CD14-positive monocyte (primary cell): ENCODE results near the gene KSR2. TPM values are rescaled to one million over a fixed set of nuclear protein-coding genes. Genes with fewer than 3 reads are reported as not detected.

Experiments
- DNase-seq, 3 donors: peaks; one replicate each; pipeline ENCODE4 v3.0.0-alpha.2; 2011 to 2022
- H2AFZ ChIP-seq: 2 replicates; pipeline ENCODE4 v1.6.0; 2012; ENCODE audit warnings: mild to moderate bottlenecking, low read depth, low read length, inconsistent platforms; ENCODE audit not compliant: insufficient read depth, poor library complexity, severe bottlenecking
- H3K27ac ChIP-seq, 2 donors: 1 replicate in 1 of 2; 2 replicates in 1 of 2; pipeline ENCODE4 v1.5.1; 2012 to 2013; ENCODE audit warnings: low read length in 2 of 2, control low read depth in 1 of 2, inconsistent platforms in 1 of 2, low read depth in 1 of 2, mild to moderate bottlenecking in 1 of 2
- H3K27me3 ChIP-seq, 2 donors: one replicate each; pipeline versions ENCODE4 v1.6.0 to v1.6.1; 2011 to 2013; ENCODE audit warnings: low read length in 2 of 2; ENCODE audit not compliant: control insufficient read depth in 2 of 2, insufficient read depth in 2 of 2
- H3K36me3 ChIP-seq, 2 donors: replicated peaks in 1 of 2; 1 replicate in 1 of 2; 2 replicates in 1 of 2; pipeline versions ENCODE4 v1.5.1 to v1.6.1; 2012 to 2013; ENCODE audit warnings: low read length in 2 of 2, control low read depth in 1 of 2, inconsistent platforms in 1 of 2, mild to moderate bottlenecking in 1 of 2; ENCODE audit not compliant: insufficient read depth in 2 of 2, control insufficient read depth in 1 of 2
- H3K4me1 ChIP-seq, 2 donors: 1 replicate in 1 of 2; 2 replicates in 1 of 2; pipeline versions ENCODE4 v1.5.1 to v1.6.1; 2012 to 2013; ENCODE audit warnings: low read length in 2 of 2, control low read depth in 1 of 2, inconsistent platforms in 1 of 2, mild to moderate bottlenecking in 1 of 2, moderate library complexity in 1 of 2; ENCODE audit not compliant: insufficient read depth in 2 of 2, control insufficient read depth in 1 of 2
- H3K4me2 ChIP-seq: replicated peaks from 2 replicates; pipeline ENCODE3; 2012; ENCODE audit warnings: low read length, moderate library complexity, mild to moderate bottlenecking; ENCODE audit not compliant: poor library complexity, severe bottlenecking; ENCODE audit errors: extremely low read depth
- H3K4me3 ChIP-seq, 3 experiments: fragments of 200-600 bp in 1 of 3; sonication (generic) in 1 of 3; replicated peaks in 1 of 3; 1 replicate in 2 of 3; 2 replicates in 1 of 3; pipeline ENCODE4 v1.5.1; 2011 to 2013; ENCODE audit warnings: low read length in 3 of 3, mild to moderate bottlenecking in 3 of 3, control low read depth in 2 of 3, low read depth in 2 of 3, inconsistent platforms in 1 of 3, moderate library complexity in 1 of 3
- H3K79me2 ChIP-seq: 2 replicates; pipeline ENCODE4 v1.6.0; 2012; ENCODE audit warnings: mild to moderate bottlenecking, control low read depth, inconsistent platforms, low read length, moderate library complexity; ENCODE audit not compliant: insufficient read depth
- H3K9ac ChIP-seq: 2 replicates; pipeline ENCODE4 v1.6.0; 2017; ENCODE audit warnings: low read length, mild to moderate bottlenecking; ENCODE audit not compliant: insufficient read depth, poor library complexity, severe bottlenecking
- H3K9me3 ChIP-seq, 2 donors: replicated peaks in 1 of 2; 1 replicate in 1 of 2; 2 replicates in 1 of 2; pipeline versions ENCODE4 v1.5.1 to v1.6.1; 2012 to 2013; ENCODE audit warnings: low read length in 2 of 2, control low read depth in 1 of 2; ENCODE audit not compliant: control insufficient read depth in 1 of 2, insufficient read depth in 1 of 2
- H4K20me1 ChIP-seq: 2 replicates; pipeline ENCODE4 v1.6.0; 2012; ENCODE audit warnings: mild to moderate bottlenecking, low read length, control low read depth, moderate library complexity; ENCODE audit not compliant: insufficient read depth
- H3K27ac Mint-ChIP-seq, 7 donors: one replicate each; pipeline ENCODE4 v1.8.0; 2020; ENCODE audit warnings: mild to moderate bottlenecking in 7 of 7, mixed read lengths in 7 of 7, moderate library complexity in 6 of 7, inconsistent platforms in 2 of 7
- H3K27me3 Mint-ChIP-seq, 3 donors: one replicate each; pipeline ENCODE4 v1.8.0; 2021 to 2022; ENCODE audit warnings: low read depth in 3 of 3, mild to moderate bottlenecking in 3 of 3, mixed read lengths in 3 of 3, moderate library complexity in 3 of 3, inconsistent platforms in 1 of 3
- H3K36me3 Mint-ChIP-seq, 2 donors: one replicate each; pipeline ENCODE4 v1.8.0; 2020; ENCODE audit warnings: mixed read lengths in 2 of 2, inconsistent platforms in 1 of 2, mild to moderate bottlenecking in 1 of 2
- H3K4me1 Mint-ChIP-seq: one replicate; pipeline ENCODE4 v1.8.0; 2020; ENCODE audit warnings: mild to moderate bottlenecking, mixed read lengths
- H3K4me3 Mint-ChIP-seq, 2 donors: one replicate each; pipeline ENCODE4 v1.8.0; 2020; ENCODE audit warnings: mild to moderate bottlenecking in 2 of 2, mixed read lengths in 2 of 2, moderate library complexity in 1 of 2
- H3K9me3 Mint-ChIP-seq, 7 donors: one replicate each; pipeline ENCODE4 v1.8.0; 2020 to 2022; ENCODE audit warnings: mixed read lengths in 7 of 7, mild to moderate bottlenecking in 6 of 7, moderate library complexity in 6 of 7, inconsistent platforms in 2 of 7
- WGBS: methylation state at CpG from one replicate; pipeline ENCODE4 v1.1.5; 2013; ENCODE audit warnings: missing lambda C conversion rate; ENCODE audit not compliant: insufficient coverage; 5-methylcytosine and 5-hydroxymethylcytosine counted together
- intact Hi-C, 2 donors: fragments of 100-400 bp; cut with micrococcal nuclease; formaldehyde crosslinking; loops; one replicate each; pipeline versions ENCODE4 v1.15.0 to v1.15.1; 2023
- polyA plus RNA-seq, 3 donors: library from polyadenylated mRNA; depleted of rRNA in 1 of 3; unstranded in 2 of 3; stranded (reverse) in 1 of 3; fragments of 300-500 nt in 2 of 3; fragments of >200 nt in 1 of 3; fragmentation: Illumina TruSeq in 2 of 3; gene quantifications; 1 replicate in 2 of 3; 2 replicates in 1 of 3; pipeline ENCODE4 v1.2.3, GENCODE V29; 2012 to 2021
- TF ChIP-seq, protein P1 (sequence below): fragments of 200-600 bp; IDR thresholded peaks from one replicate; pipeline ENCODE4 v1.8.0; 2022; ENCODE audit warnings: antibody characterized with exemption, mild to moderate bottlenecking

The KSR2 gene
- polyA plus RNA-seq, 3 donors = not detected

DNA sequence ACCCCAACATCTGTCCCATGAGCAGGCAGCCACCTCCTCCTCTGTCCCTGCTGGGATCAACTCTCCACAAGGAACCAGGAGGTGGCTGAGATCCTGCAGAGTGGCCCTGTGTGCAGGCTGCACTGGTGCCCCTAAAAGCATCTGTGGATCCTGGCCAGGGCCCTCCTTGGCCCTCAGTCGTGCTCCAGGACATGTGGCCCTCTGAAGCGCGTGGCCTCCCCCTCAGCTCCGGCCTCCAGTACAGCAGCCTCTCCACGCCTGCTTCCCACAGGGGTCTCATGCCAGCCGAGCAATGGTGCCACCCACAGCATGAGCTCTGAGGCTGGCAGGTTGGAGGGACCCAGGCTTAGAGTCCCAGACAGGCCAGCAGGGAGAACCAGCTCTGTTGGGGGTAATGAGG lies 530.0 kb downstream of the KSR2 start:
- Mint-ChIP-seq H3K9me3 (peaks cover 0 to 3% (median 0%) of the 10 kb centered on the region in 7 donors), H3K4me1 (no peaks in the 10 kb centered on the region), H3K27me3 (peaks cover 2 to 3% (median 3%) of the 10 kb centered on the region in 3 donors), H3K27ac (no peak overlapping the region), H3K4me3 (no peak overlapping the region), H3K36me3 (no peaks in the 10 kb centered on the region)
- WGBS = 86% methylated on average over 5 of the region's 6 CpGs
- Histone ChIP-seq H3K27ac (no peak overlapping the region), H3K4me2 (no peak overlapping the region), H3K79me2 (no peaks in the 10 kb centered on the region), H4K20me1 (no peaks in the 10 kb centered on the region), H3K36me3 (no peaks in the 10 kb centered on the region), H3K9ac (no peak overlapping the region), H3K9me3 (no peaks in the 10 kb centered on the region), H2AFZ (no peak overlapping the region), H3K4me3 (no peak overlapping the region), H3K4me1 (no peaks in the 10 kb centered on the region), H3K27me3 (no peaks in the 10 kb centered on the region)
- intact Hi-C loops = no loop called here
- TF ChIP-seq, protein P1, sequence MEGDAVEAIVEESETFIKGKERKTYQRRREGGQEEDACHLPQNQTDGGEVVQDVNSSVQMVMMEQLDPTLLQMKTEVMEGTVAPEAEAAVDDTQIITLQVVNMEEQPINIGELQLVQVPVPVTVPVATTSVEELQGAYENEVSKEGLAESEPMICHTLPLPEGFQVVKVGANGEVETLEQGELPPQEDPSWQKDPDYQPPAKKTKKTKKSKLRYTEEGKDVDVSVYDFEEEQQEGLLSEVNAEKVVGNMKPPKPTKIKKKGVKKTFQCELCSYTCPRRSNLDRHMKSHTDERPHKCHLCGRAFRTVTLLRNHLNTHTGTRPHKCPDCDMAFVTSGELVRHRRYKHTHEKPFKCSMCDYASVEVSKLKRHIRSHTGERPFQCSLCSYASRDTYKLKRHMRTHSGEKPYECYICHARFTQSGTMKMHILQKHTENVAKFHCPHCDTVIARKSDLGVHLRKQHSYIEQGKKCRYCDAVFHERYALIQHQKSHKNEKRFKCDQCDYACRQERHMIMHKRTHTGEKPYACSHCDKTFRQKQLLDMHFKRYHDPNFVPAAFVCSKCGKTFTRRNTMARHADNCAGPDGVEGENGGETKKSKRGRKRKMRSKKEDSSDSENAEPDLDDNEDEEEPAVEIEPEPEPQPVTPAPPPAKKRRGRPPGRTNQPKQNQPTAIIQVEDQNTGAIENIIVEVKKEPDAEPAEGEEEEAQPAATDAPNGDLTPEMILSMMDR = no peak
- DNase-seq = no peak

DNA sequence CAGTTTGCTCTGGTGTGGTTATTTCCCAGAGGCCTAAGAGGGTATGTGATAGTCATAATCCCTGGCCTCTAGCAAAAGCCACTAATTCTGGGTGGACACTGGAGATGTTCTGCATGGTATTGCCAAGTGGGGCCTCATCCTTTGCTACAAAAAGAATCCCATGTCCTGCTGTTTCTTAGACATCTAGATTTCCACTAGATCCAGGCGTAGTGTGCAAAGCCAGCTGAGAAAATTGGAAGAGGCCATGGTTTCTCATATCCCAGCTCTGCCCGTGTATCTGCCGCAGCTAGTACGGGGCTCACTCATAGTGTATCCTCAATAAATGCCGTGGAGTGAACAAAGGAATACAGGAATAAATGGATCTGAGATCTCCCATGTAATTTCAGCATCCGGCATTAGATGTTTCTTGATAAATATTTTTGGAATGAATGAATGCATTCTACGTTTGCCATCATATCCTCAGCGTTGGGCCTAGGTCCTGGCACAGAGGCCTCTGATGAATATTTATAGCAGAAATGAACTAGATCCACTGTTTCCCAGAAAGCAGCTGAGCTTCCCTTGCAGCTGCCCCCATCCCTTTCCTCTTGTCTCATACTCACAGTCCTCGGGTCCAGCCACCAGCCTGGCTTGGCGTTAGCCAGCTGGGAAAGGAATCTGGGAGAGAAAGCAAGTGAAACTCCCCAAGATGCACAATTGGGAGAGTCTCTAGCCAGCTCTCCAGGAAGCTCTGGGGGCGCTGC lies 531.1 kb downstream of the KSR2 start:
- H3K36me3 Mint-ChIP-seq = no peaks in the 10 kb centered on the region
- 85% methylated on average over 6 of the region's 11 CpGs for WGBS
- TF ChIP-seq, protein P1 = no peak

More for the DNA sequence above, 531.1 kb downstream of the KSR2 start:
- no peak overlapping the region for H2AFZ ChIP-seq
- no peaks in the 10 kb centered on the region for H3K79me2 ChIP-seq
- no peak overlapping the region for H3K9ac ChIP-seq
- Mint-ChIP-seq H3K9me3 (peaks cover 0 to under 1% (median 0%) of the 10 kb centered on the region in 7 donors), H3K4me3 (no peak overlapping the region), H3K4me1 (no peaks in the 10 kb centered on the region), H3K27me3 (peaks cover 2 to 3% (median 2%) of the 10 kb centered on the region in 3 donors), H3K27ac (no peak overlapping the region)
- intact Hi-C loops = no loop called here
- no peaks in the 10 kb centered on the region for H3K9me3 ChIP-seq
- no peaks in the 10 kb centered on the region for H3K4me1 ChIP-seq
- H3K36me3 ChIP-seq = no peaks in the 10 kb centered on the region
- H3K4me2 ChIP-seq = no peak overlapping the region
- H3K4me3 ChIP-seq = no peak overlapping the region
- H3K27me3 ChIP-seq = no peaks in the 10 kb centered on the region
- H4K20me1 ChIP-seq = no peaks in the 10 kb centered on the region
- H3K27ac ChIP-seq = no peak overlapping the region
- no peak for DNase-seq
